AG09319 (cell line): Measurements from ENCODE around the gene FRRS1L.

Source experiments
- DNase-seq: peaks from one replicate; pipeline ENCODE4 v3.0.0-alpha.2; 2010; ENCODE audit warnings: low read depth; ENCODE audit errors: extremely low read depth
- CTCF ChIP-seq: IDR thresholded peaks from 2 replicates; pipeline ENCODE4 v1.5.1; 2011; ENCODE audit warnings: low read depth, mild to moderate bottlenecking, inconsistent platforms, low read length, moderate library complexity

FRRS1L gene

GRCh38 chr9:109120204-109120789 is 46.8 kb downstream of the FRRS1L start:
- no peak for TF ChIP-seq CTCF
- DNase-seq: no peak

GRCh38 chr9:109119439-109120203 is 47.4 kb downstream of the FRRS1L start, which contains the start of gene TMEM245:
Gene TMEM245 (minus strand): TSS chr9:109119947. CDS start chr9:109119913, 34 bp downstream.
- no peak for TF ChIP-seq CTCF
- peak; percentile 99 for DNase-seq

GRCh38 chr9:109118808-109119438 is 48.1 kb downstream of the FRRS1L start:
- TF ChIP-seq CTCF: no peak
- no peak for DNase-seq

GRCh38 chr9:109117856-109118807 is 48.9 kb downstream of the FRRS1L start:
- no peak for DNase-seq
- no peak for TF ChIP-seq CTCF

GRCh38 chr9:109115931-109116526 is 51.0 kb downstream of the FRRS1L start:
- DNase-seq: no peak

More at GRCh38 chr9:109115931-109116526, 51.0 kb downstream of the FRRS1L start:
- no peak for TF ChIP-seq CTCF
